GM23338 (cell line): ENCODE measurements around the gene LSM14B.

Source experiments
- CREB1 ChIP-seq: fragments of 250-450 bp; sonication (Bioruptor Pico); IDR thresholded peaks from 2 replicates; pipeline ENCODE4 v1.5.0; 2020; ENCODE audit warnings: low read depth, mild to moderate bottlenecking, moderate library complexity
- EZH2 ChIP-seq: fragments of 200-600 bp; sonication (generic); IDR thresholded peaks from one replicate; pipeline ENCODE4 v1.8.0; 2017; ENCODE audit warnings: antibody characterized with exemption, mild to moderate bottlenecking, low read depth; ENCODE audit not compliant: unreplicated experiment
- EZH2phosphoT487 ChIP-seq: fragments of 200-600 bp; sonication (generic); IDR thresholded peaks from one replicate; pipeline ENCODE4 v1.8.1; 2018; ENCODE audit warnings: antibody characterized with exemption; ENCODE audit not compliant: unreplicated experiment
- JUNB ChIP-seq: IDR thresholded peaks from one replicate; pipeline ENCODE4 v1.6.1; 2016; ENCODE audit warnings: antibody characterized with exemption; ENCODE audit not compliant: unreplicated experiment
- POLR2AphosphoS5 ChIP-seq: IDR thresholded peaks from 2 replicates; pipeline ENCODE4 v1.6.1; 2016; ENCODE audit warnings: antibody characterized with exemption, low read depth
- REST ChIP-seq: IDR thresholded peaks from one replicate; pipeline ENCODE4 v1.6.1; 2018; ENCODE audit warnings: antibody characterized with exemption; ENCODE audit not compliant: unreplicated experiment
- STAT1 ChIP-seq: IDR thresholded peaks from one replicate; pipeline ENCODE4 v1.6.1; 2016; ENCODE audit warnings: antibody characterized with exemption; ENCODE audit not compliant: unreplicated experiment
- ZNF114 ChIP-seq: fragments of 250-450 bp; sonication (Bioruptor Pico); IDR thresholded peaks from 2 replicates; pipeline ENCODE4 v1.5.0; 2020; ENCODE audit warnings: mild to moderate bottlenecking, moderate library complexity
- TF ChIP-seq, protein P1 (sequence below), 2 experiments: fragments of 200-600 bp in 1 of 2; sonication (generic) in 1 of 2; conservative IDR thresholded peaks; 2 replicates each; pipeline versions ENCODE4 v1.5.1 to v1.6.1; 2016 to 2017; ENCODE audit warnings: antibody characterized with exemption in 2 of 2, low read depth in 2 of 2, mild to moderate bottlenecking in 2 of 2, moderate library complexity in 1 of 2

- TF ChIP-seq, protein P1, sequence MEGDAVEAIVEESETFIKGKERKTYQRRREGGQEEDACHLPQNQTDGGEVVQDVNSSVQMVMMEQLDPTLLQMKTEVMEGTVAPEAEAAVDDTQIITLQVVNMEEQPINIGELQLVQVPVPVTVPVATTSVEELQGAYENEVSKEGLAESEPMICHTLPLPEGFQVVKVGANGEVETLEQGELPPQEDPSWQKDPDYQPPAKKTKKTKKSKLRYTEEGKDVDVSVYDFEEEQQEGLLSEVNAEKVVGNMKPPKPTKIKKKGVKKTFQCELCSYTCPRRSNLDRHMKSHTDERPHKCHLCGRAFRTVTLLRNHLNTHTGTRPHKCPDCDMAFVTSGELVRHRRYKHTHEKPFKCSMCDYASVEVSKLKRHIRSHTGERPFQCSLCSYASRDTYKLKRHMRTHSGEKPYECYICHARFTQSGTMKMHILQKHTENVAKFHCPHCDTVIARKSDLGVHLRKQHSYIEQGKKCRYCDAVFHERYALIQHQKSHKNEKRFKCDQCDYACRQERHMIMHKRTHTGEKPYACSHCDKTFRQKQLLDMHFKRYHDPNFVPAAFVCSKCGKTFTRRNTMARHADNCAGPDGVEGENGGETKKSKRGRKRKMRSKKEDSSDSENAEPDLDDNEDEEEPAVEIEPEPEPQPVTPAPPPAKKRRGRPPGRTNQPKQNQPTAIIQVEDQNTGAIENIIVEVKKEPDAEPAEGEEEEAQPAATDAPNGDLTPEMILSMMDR (conservative IDR thresholded peaks at IDR 0.05; ENCODE audit: low read depth in 2 of 2) = no peak
- TF ChIP-seq CREB1 (no peak), EZH2phosphoT487 (no peak), EZH2 (no peak), POLR2AphosphoS5 (no peak), STAT1 (no peak), ZNF114 (CRISPR knock-in tag) (no peak), REST (no peak), JUNB (no peak)
These were observed 45.2 kb downstream of the LSM14B start for GRCh38 chr20:62167474-62167873.
